Astrocyte (in vitro differentiated cells and primary cell): ENCODE measurements around the gene OR2A12. TPM values are rescaled to one million over a fixed set of nuclear protein-coding genes. Genes with fewer than 3 reads are reported as not detected.
"Not testable (repeated sequence)": the region's sequence is repeated elsewhere in the genome, so short reads cannot be mapped to it uniquely, and the experiment has no call there.

Experiments
- DNase-seq: peaks from one replicate; pipeline ENCODE4 v3.0.0-alpha.2; 2010; ENCODE audit warnings: low read depth
- FAIRE-seq: peaks from 2 replicates; lab custom pipeline; 2011; peaks lifted over from hg19 to GRCh38; lab: Jason Lieb, UNC
- H2AFZ ChIP-seq: 2 replicates; pipeline ENCODE4 v1.6.0; 2012; ENCODE audit warnings: low read depth, low read length, inconsistent platforms
- H3K27ac ChIP-seq: 2 replicates; pipeline ENCODE4 v1.5.1; 2011; ENCODE audit warnings: low read depth, low read length, inconsistent platforms
- H3K27me3 ChIP-seq: 2 replicates; pipeline ENCODE4 v1.6.0; 2011; ENCODE audit warnings: low read length, inconsistent platforms; ENCODE audit not compliant: insufficient read depth
- H3K36me3 ChIP-seq: 2 replicates; pipeline ENCODE4 v1.5.1; 2011; ENCODE audit warnings: low read length, inconsistent platforms; ENCODE audit not compliant: insufficient read depth
- H3K4me1 ChIP-seq: 2 replicates; pipeline ENCODE4 v1.5.1; 2011; ENCODE audit warnings: low read length, inconsistent platforms; ENCODE audit not compliant: insufficient read depth
- H3K4me2 ChIP-seq: 2 replicates; pipeline ENCODE4 v1.6.0; 2012; ENCODE audit warnings: low read length, inconsistent platforms
- H3K4me3 ChIP-seq: 2 replicates; pipeline ENCODE4 v1.5.1; 2011; ENCODE audit warnings: low read depth, mild to moderate bottlenecking, low read length, inconsistent platforms; ENCODE audit not compliant: insufficient read depth
- H3K79me2 ChIP-seq: 2 replicates; pipeline ENCODE4 v1.6.0; 2012; ENCODE audit warnings: mild to moderate bottlenecking, low read length, inconsistent platforms; ENCODE audit not compliant: insufficient read depth
- H3K9ac ChIP-seq: 2 replicates; pipeline ENCODE4 v1.6.0; 2012; ENCODE audit warnings: mild to moderate bottlenecking, low read length, inconsistent platforms
- H3K9me3 ChIP-seq: 2 replicates; pipeline ENCODE4 v1.5.1; 2012; ENCODE audit warnings: low read depth, mild to moderate bottlenecking, low read length, inconsistent platforms; ENCODE audit not compliant: insufficient read depth
- H4K20me1 ChIP-seq: 2 replicates; pipeline ENCODE4 v1.6.0; 2012; ENCODE audit warnings: low read length, inconsistent platforms; ENCODE audit not compliant: insufficient read depth
- H3K27ac Mint-ChIP-seq: one replicate; pipeline ENCODE4 v1.8.0; 2021; ENCODE audit warnings: mild to moderate bottlenecking, mixed read lengths; ENCODE audit not compliant: unreplicated experiment
- H3K27me3 Mint-ChIP-seq: one replicate; pipeline ENCODE4 v1.8.0; 2021; ENCODE audit warnings: low read depth, mixed read lengths; ENCODE audit not compliant: unreplicated experiment
- H3K36me3 Mint-ChIP-seq: one replicate; pipeline ENCODE4 v1.8.0; 2021; ENCODE audit warnings: low read depth, mixed read lengths; ENCODE audit not compliant: unreplicated experiment
- H3K4me1 Mint-ChIP-seq: one replicate; pipeline ENCODE4 v1.8.0; 2021; ENCODE audit warnings: low read depth, mixed read lengths; ENCODE audit not compliant: unreplicated experiment
- H3K4me3 Mint-ChIP-seq: one replicate; pipeline ENCODE4 v1.8.0; 2021; ENCODE audit warnings: mild to moderate bottlenecking, moderate library complexity, mixed read lengths; ENCODE audit not compliant: unreplicated experiment
- H3K9me3 Mint-ChIP-seq: one replicate; pipeline ENCODE4 v1.8.0; 2021; ENCODE audit warnings: mild to moderate bottlenecking, mixed read lengths; ENCODE audit not compliant: unreplicated experiment
- EZH2 ChIP-seq: IDR thresholded peaks from 2 replicates; pipeline ENCODE4 v1.6.1; 2012; ENCODE audit warnings: mild to moderate bottlenecking, low read length, inconsistent platforms; ENCODE audit not compliant: insufficient read depth
- total RNA-seq: library from RNA; stranded (reverse); gene quantifications from 2 replicates; pipeline ENCODE4 v1.2.1, GENCODE V29; 2021
- TF ChIP-seq, protein P1 (sequence below): IDR thresholded peaks from 2 replicates; pipeline ENCODE4 v1.5.1; 2011; ENCODE audit warnings: low read depth, mild to moderate bottlenecking, inconsistent platforms, low read length, moderate library complexity; ENCODE audit not compliant: insufficient read depth

The OR2A12 gene
- total RNA-seq, 1 donor from 2014 or later = not detected

DNA sequence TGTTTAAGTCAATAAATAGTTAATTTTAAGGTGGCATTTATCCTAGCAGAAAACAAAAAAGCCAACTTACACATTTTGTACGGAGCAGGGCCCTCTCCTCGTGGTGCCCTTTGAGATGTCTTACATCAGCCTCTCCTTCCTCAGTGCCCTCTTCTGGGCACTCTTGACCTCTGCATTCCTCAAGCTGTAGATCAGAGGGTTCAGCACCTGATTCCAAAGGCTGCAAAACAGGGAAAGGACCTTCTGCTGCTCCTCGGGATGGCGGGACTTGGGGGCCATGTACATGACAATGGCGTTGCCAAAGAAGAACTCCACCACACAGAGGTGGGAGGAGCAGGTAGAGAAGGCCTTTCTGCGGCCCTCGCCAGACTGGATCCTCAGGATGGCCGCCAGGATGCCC lies 32.3 kb downstream of the OR2A12 start:
- H3K4me1 Mint-ChIP-seq = no peaks in the 10 kb centered on the region
- H3K27me3 ChIP-seq = no peaks in the 10 kb centered on the region
- FAIRE-seq (no peak), DNase-seq (no peak)
- H3K27me3 Mint-ChIP-seq = no peaks in the 10 kb centered on the region
- TF ChIP-seq, protein P1, sequence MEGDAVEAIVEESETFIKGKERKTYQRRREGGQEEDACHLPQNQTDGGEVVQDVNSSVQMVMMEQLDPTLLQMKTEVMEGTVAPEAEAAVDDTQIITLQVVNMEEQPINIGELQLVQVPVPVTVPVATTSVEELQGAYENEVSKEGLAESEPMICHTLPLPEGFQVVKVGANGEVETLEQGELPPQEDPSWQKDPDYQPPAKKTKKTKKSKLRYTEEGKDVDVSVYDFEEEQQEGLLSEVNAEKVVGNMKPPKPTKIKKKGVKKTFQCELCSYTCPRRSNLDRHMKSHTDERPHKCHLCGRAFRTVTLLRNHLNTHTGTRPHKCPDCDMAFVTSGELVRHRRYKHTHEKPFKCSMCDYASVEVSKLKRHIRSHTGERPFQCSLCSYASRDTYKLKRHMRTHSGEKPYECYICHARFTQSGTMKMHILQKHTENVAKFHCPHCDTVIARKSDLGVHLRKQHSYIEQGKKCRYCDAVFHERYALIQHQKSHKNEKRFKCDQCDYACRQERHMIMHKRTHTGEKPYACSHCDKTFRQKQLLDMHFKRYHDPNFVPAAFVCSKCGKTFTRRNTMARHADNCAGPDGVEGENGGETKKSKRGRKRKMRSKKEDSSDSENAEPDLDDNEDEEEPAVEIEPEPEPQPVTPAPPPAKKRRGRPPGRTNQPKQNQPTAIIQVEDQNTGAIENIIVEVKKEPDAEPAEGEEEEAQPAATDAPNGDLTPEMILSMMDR = no peak
- no peak for TF ChIP-seq EZH2
- no peaks in the 10 kb centered on the region for H3K36me3 Mint-ChIP-seq
- no peak overlapping the region for H3K4me3 Mint-ChIP-seq
- no peak overlapping the region for H3K9ac ChIP-seq
- H3K9me3 Mint-ChIP-seq = peaks cover 4% of the 10 kb centered on the region
- H3K9me3 ChIP-seq = no peaks in the 10 kb centered on the region
- H3K79me2 ChIP-seq = no peaks in the 10 kb centered on the region
- H3K4me1 ChIP-seq = no peaks in the 10 kb centered on the region
- H3K4me3 ChIP-seq = no peak overlapping the region
- peak overlapping the region; percentile 27 for H3K27ac Mint-ChIP-seq
- no peak overlapping the region for H3K4me2 ChIP-seq
- no peak overlapping the region for H2AFZ ChIP-seq
- H3K36me3 ChIP-seq = no peaks in the 10 kb centered on the region
- no peak overlapping the region for H3K27ac ChIP-seq
- no peaks in the 10 kb centered on the region for H4K20me1 ChIP-seq

DNA sequence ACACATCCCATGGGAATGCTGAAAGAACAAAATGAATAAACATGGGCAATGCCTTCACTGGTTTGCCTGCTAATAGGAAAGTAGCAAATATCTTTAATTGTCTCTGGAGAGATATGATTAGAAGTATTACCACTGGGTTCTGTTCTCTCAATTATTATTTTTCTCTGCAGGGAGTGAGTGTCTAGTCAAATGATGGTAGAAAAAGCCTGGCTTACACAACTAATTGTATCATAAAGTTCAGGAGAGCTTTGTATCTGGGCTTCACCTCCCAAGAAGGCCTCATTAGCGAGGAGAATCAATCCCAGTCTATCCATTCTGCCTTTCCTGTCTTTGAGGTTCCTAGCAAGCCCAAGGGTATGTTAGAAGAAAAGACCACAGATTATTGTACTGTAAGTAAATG lies 36.8 kb downstream of the OR2A12 start, which contains the start of gene OR2A14:
TSS of gene OR2A14 (plus strand) at position 301 of the 400 bp plus-strand sequence. CDS start 5,937 bp downstream, outside the sequence.
- Histone ChIP-seq H3K4me1 (no peaks in the 10 kb centered on the region), H3K9ac (no peak within 1 kb of the TSS), H3K4me3 (no peak within 1 kb of the TSS), H3K36me3 (no peaks in the 10 kb centered on the region), H3K9me3 (no peaks in the 10 kb centered on the region), H4K20me1 (no peaks in the 10 kb centered on the region), H3K27me3 (no peaks in the 10 kb centered on the region), H2AFZ (no peak within 1 kb of the TSS), H3K4me2 (no peak within 1 kb of the TSS), H3K27ac (no peak within 1 kb of the TSS), H3K79me2 (no peaks in the 10 kb centered on the region)
- no peaks in the 10 kb centered on the region for H3K27me3 Mint-ChIP-seq
- no peak within 1 kb of the TSS for H3K27ac Mint-ChIP-seq
- H3K36me3 Mint-ChIP-seq = no peaks in the 10 kb centered on the region
- no peak for DNase-seq
- H3K4me3 Mint-ChIP-seq = no peak within 1 kb of the TSS
- FAIRE-seq = no peak
- peaks cover 4% of the 10 kb centered on the region for H3K9me3 Mint-ChIP-seq
- H3K4me1 Mint-ChIP-seq = no peaks in the 10 kb centered on the region
- TF ChIP-seq, protein P1 = no peak
- TF ChIP-seq EZH2 = no peak

DNA sequence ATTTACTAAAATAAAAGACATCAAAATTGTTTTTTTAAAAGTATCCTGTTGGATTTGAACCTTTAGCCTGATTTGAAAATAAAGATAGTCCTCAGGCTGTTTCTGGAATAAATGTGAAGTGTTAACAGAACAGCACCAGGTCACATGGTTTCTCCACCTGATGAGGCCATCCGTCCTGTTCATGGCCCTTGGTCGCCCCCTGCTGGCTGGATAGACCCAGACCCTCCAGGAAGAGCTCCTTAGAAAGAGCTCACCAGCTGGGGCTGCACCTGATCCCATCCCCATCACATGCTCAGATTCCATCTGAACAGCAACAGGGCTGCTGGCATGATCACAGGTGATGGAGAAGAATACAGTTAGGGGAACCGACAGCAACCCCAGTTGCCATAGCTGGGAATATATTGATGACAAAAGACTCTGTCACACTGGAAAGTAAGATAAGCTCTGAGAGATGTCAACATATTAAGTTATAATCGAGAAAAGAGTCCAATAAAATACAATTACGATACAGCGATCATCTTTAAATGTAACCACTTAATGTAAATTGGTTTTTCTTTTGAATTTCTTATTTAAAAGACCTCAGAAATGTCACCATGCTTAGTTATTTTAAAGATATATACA lies 41.7 kb downstream of the OR2A12 start:
- TF ChIP-seq, protein P1 = peak; percentile 67
- TF ChIP-seq EZH2 = no peak
- Histone ChIP-seq H3K9ac (no peak overlapping the region), H3K4me2 (no peak overlapping the region), H3K27ac (no peak overlapping the region), H3K79me2 (no peaks in the 10 kb centered on the region), H2AFZ (no peak overlapping the region), H3K9me3 (no peaks in the 10 kb centered on the region), H3K36me3 (no peaks in the 10 kb centered on the region), H3K27me3 (no peaks in the 10 kb centered on the region), H3K4me1 (no peaks in the 10 kb centered on the region), H4K20me1 (no peaks in the 10 kb centered on the region), H3K4me3 (no peak overlapping the region)
- FAIRE-seq (no peak), DNase-seq (peak; percentile 42)
- Mint-ChIP-seq H3K4me3 (no peak overlapping the region), H3K27me3 (peaks cover 3% of the 10 kb centered on the region), H3K4me1 (no peaks in the 10 kb centered on the region), H3K36me3 (no peaks in the 10 kb centered on the region), H3K9me3 (no peaks in the 10 kb centered on the region), H3K27ac (no peak overlapping the region)

DNA sequence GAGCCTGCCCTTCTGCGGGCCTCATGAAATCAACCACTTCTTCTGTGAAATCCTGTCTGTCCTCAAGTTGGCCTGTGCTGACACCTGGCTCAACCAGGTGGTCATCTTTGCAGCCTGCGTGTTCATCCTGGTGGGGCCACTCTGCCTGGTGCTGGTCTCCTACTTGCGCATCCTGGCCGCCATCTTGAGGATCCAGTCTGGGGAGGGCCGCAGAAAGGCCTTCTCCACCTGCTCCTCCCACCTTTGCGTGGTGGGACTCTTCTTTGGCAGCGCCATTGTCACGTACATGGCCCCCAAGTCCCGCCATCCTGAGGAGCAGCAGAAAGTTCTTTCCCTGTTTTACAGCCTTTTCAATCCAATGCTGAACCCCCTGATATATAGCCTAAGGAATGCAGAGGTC lies 43.5 kb downstream of the OR2A12 start:
- H3K4me3 Mint-ChIP-seq, H3K4me1 Mint-ChIP-seq, H3K36me3 Mint-ChIP-seq, H4K20me1 ChIP-seq, DNase-seq, H3K79me2 ChIP-seq, H3K27ac Mint-ChIP-seq, H3K4me2 ChIP-seq, H3K27me3 Mint-ChIP-seq, H3K4me1 ChIP-seq, H3K36me3 ChIP-seq, H3K9ac ChIP-seq, FAIRE-seq, H3K4me3 ChIP-seq, H2AFZ ChIP-seq, H3K9me3 ChIP-seq, H3K9me3 Mint-ChIP-seq, H3K27me3 ChIP-seq, H3K27ac ChIP-seq: not testable (repeated sequence)
